NCI-H2029 treated with DMSO at 0.1 percent for 48 hours (cell line): Measurements from ENCODE around the gene POU3F3.

ENCODE experiments used
- DNase-seq: peaks from one replicate; lab custom pipeline; 2025; lab: John Stamatoyannopoulos, UW

POU3F3 gene

DNA sequence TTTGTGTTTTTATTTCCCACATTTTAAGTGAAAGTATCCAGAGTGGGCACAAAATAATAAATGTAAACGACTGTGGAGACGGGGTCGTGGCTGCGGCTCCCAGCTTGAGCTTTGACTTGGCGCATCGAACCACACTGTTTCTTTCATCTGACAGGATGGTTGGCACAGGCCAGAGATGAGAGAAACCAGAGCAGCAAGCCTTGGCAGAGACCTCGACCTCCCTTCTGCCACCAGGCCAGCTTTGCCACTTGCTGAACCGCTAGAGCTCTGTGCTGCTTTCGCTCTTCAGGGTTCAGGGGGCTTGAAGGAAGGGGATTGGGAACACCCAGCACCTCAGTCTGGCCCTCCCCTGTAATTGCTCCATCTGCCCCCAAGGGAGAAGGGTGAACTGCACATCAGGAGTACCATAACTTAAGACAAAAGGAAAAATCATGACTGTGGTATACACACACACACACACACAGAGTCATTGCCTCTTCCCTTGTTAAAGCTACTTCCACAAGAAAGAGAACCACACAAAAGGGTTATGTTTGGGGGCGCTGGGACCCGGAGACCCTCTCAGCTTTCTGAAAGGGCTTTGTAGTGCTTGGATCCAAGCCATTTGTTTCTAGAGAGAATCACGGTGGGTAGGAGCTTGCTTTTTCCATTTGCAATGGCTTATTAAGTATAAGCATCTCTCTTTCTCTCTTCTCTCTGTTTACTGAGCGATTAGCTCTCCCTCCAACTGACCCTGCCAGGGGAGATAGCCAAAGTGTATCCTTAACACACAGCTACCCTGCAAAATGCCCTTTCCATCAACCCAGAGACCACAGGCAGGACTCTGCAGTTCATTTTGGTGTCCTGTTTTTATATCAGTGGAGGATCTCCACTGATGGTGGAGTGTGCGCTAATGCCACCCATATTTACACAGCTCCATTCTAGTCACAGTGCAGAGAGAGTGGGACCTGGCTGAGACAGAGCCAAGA is 23.0 kb downstream of the POU3F3 start:
- DNase-seq = no peak

DNA sequence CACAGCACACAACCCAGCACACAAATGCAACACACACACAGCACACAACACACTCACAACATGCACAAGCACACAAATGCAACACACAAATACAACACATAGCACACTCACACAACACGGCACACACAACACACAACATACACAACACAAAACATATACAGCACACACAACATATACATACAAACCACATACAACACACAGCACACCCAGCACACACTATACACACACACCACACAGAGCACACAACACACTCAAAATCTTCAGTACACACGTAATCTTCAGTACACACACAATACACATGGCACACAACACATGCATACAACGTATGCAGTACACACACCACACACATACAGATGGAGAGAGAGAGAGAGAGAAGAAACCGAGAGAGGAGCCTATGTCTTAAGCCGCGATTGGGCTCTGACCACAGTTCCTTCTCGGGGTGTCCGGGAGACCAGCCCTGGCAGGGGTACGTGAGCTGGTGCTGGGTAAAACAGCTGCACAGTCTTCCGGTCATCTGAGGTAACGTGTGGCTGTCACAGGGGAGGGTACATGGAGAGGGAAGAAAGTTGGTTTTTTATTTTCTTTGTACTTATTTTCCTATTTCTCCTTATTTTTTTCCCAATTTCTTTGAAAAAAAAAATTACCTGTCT is 25.1 kb downstream of the POU3F3 start:
- no peak for DNase-seq

DNA sequence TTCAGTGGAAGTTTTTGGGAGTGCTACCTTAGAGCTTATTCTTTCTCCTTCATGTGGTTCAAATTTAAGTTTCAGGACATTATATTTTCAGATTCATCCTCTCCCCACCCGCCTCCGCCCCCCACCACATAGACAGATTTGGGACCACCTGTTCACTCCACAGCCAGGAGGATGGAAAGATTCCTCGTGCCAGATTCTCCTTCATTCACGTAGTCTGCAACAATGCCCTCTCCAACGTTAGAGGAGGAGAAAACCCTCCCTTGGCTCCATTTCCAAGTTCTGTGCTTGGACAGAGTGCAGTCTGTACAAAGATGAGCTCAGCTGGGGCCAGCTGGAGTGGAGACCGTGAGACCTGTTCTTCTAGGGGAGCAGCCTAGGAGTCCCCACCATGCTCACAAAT is 26.2 kb downstream of the POU3F3 start:
- no peak for DNase-seq

DNA sequence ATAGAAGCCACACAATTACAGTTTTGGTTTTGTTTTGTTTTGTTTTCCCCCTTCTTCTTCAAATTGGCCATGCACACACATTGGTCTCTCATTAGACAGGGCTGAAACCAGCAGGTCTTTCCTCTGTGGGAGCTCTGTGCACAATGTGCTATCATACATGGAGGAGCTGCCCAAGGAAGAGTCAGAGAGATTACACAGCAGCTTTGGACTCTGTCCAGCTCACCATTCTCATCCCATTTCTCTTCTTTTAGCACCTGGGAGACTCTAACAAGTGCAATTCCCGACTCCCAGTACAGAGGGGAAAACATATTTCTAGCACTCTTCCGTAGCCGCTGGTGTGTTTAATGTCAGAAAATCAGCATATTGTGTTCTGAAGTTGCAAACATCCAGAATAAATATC is 29.4 kb downstream of the POU3F3 start:
- DNase-seq = no peak

DNA sequence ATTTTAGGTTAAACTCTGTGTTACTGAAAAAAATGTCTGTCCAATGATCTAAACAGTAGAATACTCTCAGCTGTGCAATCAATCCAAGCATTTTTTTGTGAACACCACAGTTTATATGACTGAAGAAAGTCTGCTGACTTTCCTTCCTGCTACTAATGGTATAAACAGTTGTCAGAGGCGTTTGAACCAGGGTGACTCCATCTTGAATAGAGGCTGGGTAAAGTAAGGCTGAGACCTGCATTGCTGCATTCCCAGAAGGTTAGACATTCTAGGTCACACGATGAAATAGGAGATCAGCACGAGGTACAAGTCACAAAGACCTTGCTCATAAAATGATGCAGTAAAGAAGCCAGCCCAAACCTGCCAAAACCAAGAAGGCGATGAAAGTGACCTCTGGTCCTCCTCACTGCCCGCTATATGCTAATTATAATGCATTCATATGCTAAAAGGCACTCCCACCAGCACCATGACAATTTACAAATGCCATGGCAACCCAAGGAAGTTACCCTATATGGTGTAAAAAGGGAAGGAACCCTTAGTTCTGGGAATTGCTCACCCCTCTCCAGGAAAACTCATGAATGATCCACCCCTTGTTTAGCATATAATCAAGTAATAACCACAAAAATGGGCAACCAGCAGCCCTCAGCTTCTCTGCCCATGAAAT is 31.3 kb downstream of the POU3F3 start:
- DNase-seq = no peak

DNA sequence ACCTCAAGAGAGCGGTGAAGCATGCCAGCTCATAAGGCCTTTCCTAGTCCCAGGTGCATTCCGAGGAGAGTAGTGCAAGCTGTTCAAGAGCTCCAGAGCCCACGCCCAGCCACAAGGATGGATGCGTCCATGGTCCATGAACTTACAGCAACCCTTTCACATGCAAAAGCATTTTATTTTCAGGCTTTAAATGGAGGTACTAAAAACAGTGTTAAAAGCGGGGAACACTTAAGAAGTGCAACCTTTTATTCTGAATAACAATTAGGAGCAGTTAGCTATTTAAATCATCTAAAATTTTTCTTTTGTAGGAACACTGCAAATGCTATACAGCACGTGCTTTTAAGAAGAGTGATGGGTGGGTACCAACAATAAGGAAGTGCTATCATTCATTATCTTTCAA is 33.8 kb downstream of the POU3F3 start:
- DNase-seq = no peak

DNA sequence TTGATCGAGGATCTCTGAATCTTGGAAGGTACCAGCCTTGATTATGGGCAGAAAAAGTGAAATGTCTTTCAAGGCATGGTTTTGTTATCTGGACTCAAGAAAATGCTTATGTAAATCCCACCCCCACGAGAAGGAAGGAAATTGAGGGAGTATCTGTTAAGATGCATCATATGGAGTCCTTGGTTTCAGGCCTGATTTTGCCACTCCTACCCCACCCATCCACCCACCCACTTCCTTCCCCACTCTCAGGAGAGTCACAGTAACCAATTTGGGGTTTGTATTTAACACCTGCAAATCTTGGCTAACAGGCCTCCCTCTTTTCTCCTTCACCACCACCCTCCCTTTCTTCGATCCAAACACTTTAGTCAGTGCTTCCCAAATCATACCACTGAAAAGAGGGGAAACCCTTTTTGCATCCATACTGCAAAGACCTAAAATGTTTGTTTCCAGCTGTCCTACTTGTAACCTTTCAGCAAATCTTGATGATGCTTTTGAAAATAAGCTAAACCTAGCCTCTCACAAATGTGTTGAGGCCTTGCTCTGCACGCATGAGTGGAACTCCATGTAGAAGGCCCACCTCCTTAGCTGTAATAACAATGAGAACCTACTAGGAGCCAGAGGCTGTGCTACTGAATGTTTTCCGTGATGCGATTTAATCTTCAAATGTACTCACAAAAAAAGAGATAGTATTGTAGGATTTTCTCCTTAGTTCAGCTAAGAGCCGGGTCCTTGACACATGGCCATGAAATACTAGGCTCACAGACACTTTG is 34.8 kb downstream of the POU3F3 start:
- no peak for DNase-seq

DNA sequence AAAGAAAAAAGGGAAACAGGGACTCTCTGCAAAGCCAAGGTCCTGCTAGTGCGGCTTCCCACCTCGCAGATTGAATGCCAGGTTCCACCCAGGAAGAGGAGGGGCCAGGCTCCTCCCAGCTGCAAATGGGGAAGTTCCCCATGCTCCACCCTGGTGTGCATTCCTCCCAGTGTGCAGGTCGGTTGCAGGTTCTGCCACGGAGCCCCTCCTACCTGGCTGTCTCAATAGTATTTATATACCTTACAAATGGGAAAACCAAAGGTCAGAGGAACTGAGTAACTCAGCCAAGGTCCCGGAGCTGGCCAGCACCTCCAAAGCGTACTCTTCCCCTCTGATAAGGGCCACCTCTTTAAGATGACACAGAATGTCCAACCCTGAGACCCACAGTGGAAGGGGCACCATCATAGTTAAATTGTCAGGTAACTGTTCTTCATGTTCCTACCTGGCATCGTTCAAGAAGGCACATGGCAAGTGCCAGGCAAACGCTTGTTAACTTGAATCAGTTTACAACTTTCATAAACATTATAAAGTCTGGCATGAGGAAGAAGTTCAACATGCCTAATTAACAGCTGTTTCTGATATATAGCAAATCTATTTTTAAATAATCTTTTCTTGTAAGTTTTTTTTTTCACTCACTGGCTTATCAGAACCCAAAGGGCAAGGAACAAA is 35.5 kb downstream of the POU3F3 start:
- DNase-seq = no peak

DNA sequence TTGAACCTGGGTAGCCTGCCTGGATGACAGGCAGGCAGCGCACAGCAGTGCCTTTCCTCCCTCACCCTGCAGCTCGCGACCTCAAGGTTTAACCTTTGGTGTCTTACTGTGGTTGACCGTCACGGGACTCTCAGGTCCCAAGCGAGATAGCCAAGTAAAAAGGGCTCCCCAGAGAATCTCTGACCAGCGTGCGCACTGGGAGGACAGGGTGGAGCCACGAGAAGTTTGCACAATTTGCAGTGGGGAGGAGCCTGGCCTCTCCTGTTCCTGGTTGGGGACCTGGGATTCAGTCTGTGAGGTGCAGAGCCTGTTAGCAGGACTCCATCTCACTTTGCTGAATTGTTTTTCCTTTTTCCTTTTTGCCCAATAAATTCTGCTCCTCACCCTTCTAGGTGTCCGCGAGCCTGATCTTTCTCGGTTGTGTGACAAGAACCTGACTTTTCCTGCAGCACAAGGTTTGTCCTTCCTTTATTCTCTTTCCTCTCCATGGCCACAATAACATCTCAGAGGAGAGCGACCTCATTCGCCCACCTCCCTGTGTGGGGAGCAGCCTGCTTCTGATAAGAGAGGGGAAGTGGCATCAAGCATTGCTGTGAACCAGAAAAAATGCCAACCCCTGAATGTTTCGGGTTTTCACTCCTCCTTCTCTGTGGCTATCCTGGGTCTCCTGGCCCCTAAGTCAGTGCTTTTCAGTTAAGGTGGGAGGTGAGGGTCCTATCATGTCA is 36.2 kb downstream of the POU3F3 start:
- DNase-seq = no peak

DNA sequence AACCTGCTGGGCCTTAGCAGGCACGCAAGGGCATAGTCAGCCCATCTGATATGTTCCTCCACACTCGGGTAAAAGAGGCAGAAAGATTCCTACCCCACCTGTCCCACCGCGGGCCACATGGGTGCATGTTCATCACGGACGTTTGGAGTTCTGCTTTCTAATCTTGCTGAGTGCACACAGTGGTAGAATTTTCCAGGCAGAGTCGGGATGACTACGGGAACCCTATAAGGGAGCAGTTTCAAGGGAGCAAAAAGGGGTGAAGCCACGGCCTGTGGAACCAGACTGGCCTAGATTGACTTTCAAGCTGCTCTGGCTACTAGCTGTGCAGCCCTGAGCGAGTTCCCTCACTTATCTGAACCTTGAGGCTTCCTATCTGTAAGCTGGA is 36.8 kb downstream of the POU3F3 start:
- DNase-seq = no peak

DNA sequence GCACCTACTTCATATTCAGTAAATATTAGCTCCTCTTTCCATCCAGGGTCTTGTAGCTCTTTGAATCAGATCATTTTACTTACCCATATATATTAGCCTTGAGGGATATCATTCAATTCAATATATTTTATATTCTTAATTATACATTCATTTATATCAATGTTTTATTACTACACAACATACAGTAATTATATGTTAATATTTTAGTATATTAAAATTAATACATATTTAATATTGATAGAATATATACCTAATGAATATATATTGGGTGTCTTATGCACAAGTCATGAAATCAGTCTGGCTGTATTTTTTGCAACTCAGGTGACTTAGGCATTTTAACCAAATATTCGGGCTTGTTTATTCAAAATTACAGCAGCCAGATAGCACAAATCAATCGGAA is 37.2 kb downstream of the POU3F3 start:
- no peak for DNase-seq

DNA sequence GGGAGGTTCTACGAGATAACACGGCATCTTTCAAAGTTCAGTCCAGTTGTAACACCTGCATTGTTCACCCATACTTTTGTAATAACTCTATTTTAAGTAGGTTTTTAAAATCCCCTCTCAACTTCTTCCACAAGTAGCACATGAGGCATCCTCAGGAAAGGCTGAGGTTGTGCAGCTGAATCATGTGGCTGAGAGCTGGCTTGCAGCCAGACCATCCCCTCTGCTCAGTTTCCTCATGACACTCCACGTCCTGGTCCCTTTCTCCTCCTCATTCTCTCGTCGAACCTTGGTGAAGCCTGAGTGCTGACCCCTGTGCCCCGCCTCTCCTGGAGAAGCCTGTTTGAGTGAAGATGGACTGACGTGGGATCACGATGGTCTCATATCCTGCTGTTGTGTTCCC is 42.5 kb downstream of the POU3F3 start:
- DNase-seq = no peak

DNA sequence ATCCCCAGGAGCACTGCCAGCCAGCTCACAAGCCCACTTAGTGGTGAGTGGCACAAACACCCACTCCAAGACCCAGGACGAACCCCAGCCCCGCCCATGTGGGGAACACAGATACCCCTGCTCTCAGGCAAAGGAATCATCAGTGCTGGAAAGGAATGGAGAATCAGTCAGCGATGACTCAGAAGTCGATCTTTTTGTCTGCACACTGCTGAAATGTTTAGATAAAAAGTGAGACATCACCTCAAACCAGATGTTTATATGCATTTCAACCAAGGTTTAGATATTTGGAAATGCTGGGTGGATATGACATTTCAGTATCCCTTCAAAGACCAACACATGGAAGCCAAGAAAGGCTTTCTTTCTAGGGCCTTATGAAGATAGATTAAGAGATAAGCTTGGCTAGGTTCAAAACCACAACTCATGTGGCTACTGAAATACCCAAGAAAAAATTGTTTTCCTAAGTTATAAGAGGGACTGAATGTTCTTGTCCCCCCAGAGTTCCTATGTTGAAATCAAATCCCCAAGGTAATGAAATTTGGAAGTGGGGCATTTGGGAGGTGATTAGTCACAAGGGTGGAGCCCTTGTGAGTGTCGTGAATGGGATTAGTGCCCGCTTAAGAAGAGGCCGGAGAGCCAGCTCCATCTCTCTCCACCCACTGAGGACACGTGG is 43.7 kb downstream of the POU3F3 start:
- no peak for DNase-seq

DNA sequence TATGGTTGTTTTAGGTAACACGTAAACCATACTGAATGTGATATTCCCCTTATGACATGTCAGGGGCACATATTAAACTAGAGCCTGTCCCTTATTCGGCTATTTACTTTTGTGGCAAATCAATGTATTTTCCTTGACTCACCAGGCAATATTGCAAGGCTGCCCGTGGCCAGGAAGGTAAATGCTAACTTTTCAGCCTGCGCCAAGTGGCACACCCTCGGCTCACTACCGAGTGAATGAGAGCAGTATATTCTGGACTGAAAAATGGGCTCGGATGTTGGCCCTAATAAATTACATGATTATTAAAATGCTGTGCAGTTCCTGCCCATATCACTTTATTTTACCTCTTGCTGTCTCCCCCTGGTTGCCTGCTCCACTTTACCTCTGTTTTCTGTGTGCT is 46.7 kb downstream of the POU3F3 start:
- DNase-seq = no peak

DNA sequence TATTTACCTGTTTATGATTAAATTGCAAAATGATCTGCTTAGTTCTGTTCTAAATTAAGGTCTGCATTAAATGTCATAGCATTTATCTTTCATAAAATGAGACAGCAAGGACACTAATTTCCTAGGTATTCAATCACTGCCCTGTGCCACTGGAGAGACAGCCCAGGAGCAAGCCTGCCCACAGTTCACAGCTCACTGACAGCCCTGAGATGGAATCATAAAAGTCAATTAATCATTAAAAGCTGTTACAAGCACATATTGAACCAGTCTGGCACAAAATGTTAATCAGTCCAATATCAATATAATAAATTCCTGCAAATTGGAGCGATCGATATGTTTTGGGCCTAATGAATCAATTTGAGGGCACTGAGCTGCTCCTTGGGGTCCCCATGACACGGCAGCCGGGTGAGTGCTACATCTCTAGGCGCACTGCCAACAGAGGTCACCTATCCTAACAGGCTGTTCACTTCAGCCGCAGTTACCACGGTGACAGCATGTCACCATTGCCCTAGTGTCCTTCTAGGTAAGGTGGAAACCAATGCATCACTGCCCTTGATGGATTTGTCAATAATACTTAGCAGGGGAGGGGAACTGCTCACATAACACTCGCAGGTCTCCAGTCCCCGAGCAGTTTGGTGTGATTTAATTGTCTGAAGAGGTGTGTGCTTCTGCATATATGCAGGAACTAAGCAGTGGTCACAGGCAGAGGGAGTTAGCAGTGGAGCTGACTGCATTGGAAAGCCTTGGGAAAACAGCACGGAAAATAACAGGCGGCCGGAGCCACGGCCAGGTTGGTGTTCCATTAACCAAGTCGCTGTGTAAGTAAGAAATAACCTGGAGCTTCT is 47.3 kb downstream of the POU3F3 start:
- no peak for DNase-seq

DNA sequence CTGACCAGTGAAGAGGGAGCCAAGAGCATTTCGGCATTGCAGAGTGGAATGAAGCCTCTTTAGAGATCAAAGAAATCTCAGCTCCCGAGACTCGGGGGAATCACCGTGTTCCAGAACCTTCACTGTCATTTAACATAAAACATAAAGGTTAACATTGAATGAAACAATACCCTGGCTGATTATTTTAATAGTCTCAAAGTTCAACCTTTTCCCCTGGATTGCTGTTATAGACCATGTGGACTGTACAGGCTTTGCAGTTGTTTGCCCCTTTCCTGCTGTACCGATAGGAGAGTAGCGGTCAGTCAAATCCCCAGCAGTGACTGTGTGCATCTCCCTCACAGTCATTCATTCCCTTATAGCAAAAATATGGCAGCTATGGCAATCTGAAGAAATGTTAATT is 48.4 kb downstream of the POU3F3 start:
- DNase-seq = no peak
